ENCODE results near the gene CPD.

CPD gene

DNA sequence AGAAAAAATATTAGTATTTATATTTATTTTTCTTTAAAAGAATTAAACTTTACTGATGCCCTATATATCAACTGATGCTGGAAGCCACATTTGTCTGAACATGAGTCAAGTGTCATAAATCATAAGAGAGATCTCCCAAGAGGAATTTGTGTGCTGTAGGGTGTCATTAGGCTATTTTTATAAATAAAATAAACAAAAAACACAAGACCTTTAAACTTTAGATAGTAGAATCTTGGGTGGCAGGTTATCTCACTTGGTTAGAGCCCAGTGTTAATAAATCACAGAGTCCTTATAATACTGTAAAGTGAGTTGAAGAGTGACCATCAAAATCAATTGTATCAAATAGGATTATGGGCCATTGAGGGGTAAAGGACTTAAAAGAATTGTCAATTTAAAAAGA is 21.3 kb upstream of the CPD start:
- H3K4me1 ChIP-seq (ENCODE audit: control insufficient read depth, insufficient read depth, low read length, unreplicated experiment), result no peaks in the 10 kb centered on the region
- H3K79me2 ChIP-seq (ENCODE audit: control insufficient read depth, insufficient read depth, low read length, unreplicated experiment), result no peaks in the 10 kb centered on the region
- no peaks in the 10 kb centered on the region for H3K27me3 ChIP-seq (ENCODE audit: insufficient read depth, low read length)
- no peak overlapping the region for H3K4me3 ChIP-seq (ENCODE audit: low read depth, low read length)
- H2AFZ ChIP-seq (ENCODE audit: low read length, unreplicated experiment), result no peak overlapping the region
- no peak overlapping the region for H3K27ac ChIP-seq (ENCODE audit: low read depth, low read length)
- no peaks in the 10 kb centered on the region for H3K36me3 ChIP-seq (ENCODE audit: insufficient read depth, low read length)

GRCh38 chr17:30358055-30358760 is 20.5 kb upstream of the CPD start:
- Histone ChIP-seq H3K27ac (ENCODE audit: low read depth, low read length) (no peak overlapping the region), H3K4me1 (ENCODE audit: control insufficient read depth, insufficient read depth, low read length, unreplicated experiment) (no peaks in the 10 kb centered on the region)

DNA sequence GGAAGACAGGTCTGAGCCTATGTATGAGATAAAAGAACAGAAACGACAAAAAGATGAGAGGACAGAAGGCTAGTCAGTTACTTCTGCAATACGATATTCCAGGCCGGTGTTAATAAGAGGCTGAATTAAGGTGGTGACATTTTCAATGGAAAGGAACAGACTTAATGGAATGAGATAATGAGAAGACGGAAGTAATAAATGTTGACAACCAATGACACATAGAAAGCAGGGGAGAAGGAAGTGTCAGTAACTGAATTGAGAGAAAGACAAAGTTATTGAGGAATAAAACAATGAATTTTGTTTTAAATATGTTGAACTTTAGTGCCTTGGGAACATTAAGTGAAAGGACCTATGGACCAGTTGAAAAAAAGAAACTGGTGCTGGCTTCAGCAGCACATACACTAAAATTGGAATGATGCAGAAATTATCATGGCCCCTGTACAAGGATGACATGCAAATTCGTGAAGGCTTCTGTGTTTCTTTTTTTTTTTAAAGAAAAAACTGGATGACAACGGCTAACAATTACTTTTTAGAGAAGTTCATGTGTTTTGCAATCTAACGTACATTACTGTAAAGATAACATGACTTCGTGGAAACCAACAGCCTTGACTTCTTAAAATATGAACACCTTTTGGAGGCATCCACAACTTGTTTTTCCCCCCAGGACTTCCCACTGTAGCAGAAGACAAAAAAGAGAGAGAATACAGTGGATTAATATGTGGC is 18.5 kb upstream of the CPD start:
- no peaks in the 10 kb centered on the region for H3K36me3 ChIP-seq (ENCODE audit: insufficient read depth, low read length)
- H2AFZ ChIP-seq (ENCODE audit: low read length, unreplicated experiment), result no peak overlapping the region
- no peaks in the 10 kb centered on the region for H3K27me3 ChIP-seq (ENCODE audit: insufficient read depth, low read length)
- no peaks in the 10 kb centered on the region for H3K79me2 ChIP-seq (ENCODE audit: control insufficient read depth, insufficient read depth, low read length, unreplicated experiment)
- no peak overlapping the region for H3K27ac ChIP-seq (ENCODE audit: low read depth, low read length)
- H3K4me3 ChIP-seq (ENCODE audit: low read depth, low read length), result no peak overlapping the region
- H3K4me1 ChIP-seq (ENCODE audit: control insufficient read depth, insufficient read depth, low read length, unreplicated experiment), result peaks cover 4% of the 10 kb centered on the region

More at GRCh38 chr17:30358055-30358760, 20.5 kb upstream of the CPD start:
- Histone ChIP-seq H3K79me2 (ENCODE audit: control insufficient read depth, insufficient read depth, low read length, unreplicated experiment) (no peaks in the 10 kb centered on the region), H2AFZ (ENCODE audit: low read length, unreplicated experiment) (no peak overlapping the region), H3K4me3 (ENCODE audit: low read depth, low read length) (no peak overlapping the region), H3K36me3 (ENCODE audit: insufficient read depth, low read length) (no peaks in the 10 kb centered on the region), H3K27me3 (ENCODE audit: insufficient read depth, low read length) (no peaks in the 10 kb centered on the region)

DNA sequence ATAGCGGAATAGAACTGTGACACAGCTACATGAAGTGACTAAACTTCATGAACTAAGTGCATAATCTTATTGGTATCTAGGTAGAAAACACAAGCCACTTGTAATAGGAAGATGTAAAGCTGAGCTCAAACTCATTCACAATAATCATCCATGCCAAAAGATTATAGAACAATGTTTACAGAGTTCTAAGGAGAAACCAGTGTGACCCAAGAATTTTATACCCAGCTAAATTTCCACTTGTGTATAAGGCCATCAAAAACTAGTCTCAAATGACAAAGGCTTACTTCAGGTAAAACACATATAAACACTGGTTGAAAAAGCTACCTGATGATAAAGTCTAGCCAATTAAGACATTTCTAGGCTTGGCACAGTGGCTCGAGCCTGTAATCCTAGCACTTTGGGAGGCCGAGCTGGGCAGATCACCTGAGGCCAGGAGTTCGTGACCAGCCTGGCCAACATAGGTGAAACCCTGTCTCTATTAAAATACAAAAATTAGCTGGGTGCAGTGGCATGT is 16.9 kb upstream of the CPD start:
- Histone ChIP-seq H3K79me2 (ENCODE audit: control insufficient read depth, insufficient read depth, low read length, unreplicated experiment) (no peaks in the 10 kb centered on the region), H3K27me3 (ENCODE audit: insufficient read depth, low read length) (no peaks in the 10 kb centered on the region), H2AFZ (ENCODE audit: low read length, unreplicated experiment) (no peak overlapping the region), H3K4me1 (ENCODE audit: control insufficient read depth, insufficient read depth, low read length, unreplicated experiment) (peaks cover 4% of the 10 kb centered on the region), H3K27ac (ENCODE audit: low read depth, low read length) (no peak overlapping the region), H3K4me3 (ENCODE audit: low read depth, low read length) (no peak overlapping the region), H3K36me3 (ENCODE audit: insufficient read depth, low read length) (no peaks in the 10 kb centered on the region)

DNA sequence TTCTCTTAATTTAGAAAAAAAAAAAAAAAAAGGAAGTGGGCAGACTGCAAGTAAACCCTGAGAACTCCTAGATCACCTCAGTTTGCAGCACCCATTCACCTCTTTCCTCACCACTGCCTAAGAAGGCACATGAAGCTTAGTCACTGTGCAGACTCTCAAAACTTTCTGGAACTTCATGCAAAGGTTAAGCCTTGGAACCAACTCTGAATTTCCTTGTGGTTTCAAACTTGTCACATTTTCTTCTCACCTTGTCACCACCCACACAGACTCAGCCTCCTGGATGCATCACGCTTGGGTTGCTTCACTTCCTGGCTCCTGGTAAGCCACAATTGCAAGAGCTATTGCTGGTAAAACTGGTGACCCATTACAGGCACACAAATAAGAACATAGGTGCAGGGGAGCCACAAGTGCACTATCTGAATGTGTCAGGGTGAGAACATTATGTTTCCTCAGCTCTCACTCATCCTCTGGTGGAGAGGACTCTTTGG is 15.0 kb upstream of the CPD start:
- Histone ChIP-seq H3K36me3 (ENCODE audit: insufficient read depth, low read length) (no peaks in the 10 kb centered on the region), H3K4me3 (ENCODE audit: low read depth, low read length) (no peak overlapping the region), H3K27ac (ENCODE audit: low read depth, low read length) (no peak overlapping the region), H2AFZ (ENCODE audit: low read length, unreplicated experiment) (no peak overlapping the region), H3K79me2 (ENCODE audit: control insufficient read depth, insufficient read depth, low read length, unreplicated experiment) (no peaks in the 10 kb centered on the region), H3K27me3 (ENCODE audit: insufficient read depth, low read length) (no peaks in the 10 kb centered on the region), H3K4me1 (ENCODE audit: control insufficient read depth, insufficient read depth, low read length, unreplicated experiment) (peaks cover 4% of the 10 kb centered on the region)

- Histone ChIP-seq H3K27ac (ENCODE audit: low read depth, low read length) (no peak overlapping the region), H3K79me2 (ENCODE audit: control insufficient read depth, insufficient read depth, low read length, unreplicated experiment) (no peaks in the 10 kb centered on the region), H3K36me3 (ENCODE audit: insufficient read depth, low read length) (no peaks in the 10 kb centered on the region), H2AFZ (ENCODE audit: low read length, unreplicated experiment) (no peak overlapping the region), H3K4me3 (ENCODE audit: low read depth, low read length) (no peak overlapping the region), H3K4me1 (ENCODE audit: control insufficient read depth, insufficient read depth, low read length, unreplicated experiment) (peaks cover 15% of the 10 kb centered on the region), H3K27me3 (ENCODE audit: insufficient read depth, low read length) (no peaks in the 10 kb centered on the region)
Measured at GRCh38 chr17:30366536-30366935, 12.2 kb upstream of the CPD start.

DNA sequence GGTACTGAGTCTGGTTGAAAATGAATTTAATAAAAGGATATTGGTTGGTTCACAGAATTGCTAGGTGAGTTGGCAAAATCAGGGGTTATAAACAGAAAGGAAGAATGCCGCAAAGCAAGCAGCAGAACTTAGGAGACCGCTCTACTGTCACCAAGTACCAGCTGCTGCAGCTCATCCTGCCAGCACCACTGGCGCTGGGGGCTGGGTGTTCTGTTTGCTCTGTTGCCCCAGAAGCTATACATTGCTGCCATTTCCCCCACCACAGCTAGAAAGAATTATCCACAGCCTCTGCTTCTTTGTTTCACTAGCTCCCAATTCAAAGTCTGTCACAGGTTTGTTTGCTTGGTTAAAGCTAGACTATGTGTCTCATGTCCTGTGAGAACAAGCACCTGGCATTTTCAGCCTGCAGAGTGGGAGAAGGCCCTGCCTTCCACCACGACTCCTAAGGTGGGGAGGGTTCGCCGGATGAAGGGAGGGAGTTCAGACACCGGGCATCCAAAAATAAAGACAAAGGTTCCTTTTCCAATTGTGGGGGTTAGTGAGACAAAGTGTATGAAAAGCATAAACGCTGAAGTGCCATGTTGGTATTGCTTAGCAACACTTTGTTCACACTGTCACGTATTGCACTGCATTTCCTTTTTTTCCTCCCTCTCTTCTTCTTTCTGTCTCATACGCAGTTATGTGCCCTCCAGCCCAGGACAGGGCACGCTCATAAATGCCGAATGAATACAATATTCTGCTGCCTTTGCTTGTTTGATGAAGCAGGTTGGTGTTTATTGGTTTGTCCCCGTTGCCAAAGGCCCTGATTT is 9.6 kb upstream of the CPD start:
- Histone ChIP-seq H3K27me3 (ENCODE audit: insufficient read depth, low read length) (no peaks in the 10 kb centered on the region), H3K79me2 (ENCODE audit: control insufficient read depth, insufficient read depth, low read length, unreplicated experiment) (no peaks in the 10 kb centered on the region), H3K4me3 (ENCODE audit: low read depth, low read length) (no peak overlapping the region), H2AFZ (ENCODE audit: low read length, unreplicated experiment) (no peak overlapping the region), H3K36me3 (ENCODE audit: insufficient read depth, low read length) (no peaks in the 10 kb centered on the region), H3K4me1 (ENCODE audit: control insufficient read depth, insufficient read depth, low read length, unreplicated experiment) (peaks cover 19% of the 10 kb centered on the region), H3K27ac (ENCODE audit: low read depth, low read length) (no peak overlapping the region)

GRCh38 chr17:30369995-30370394 is 8.7 kb upstream of the CPD start:
- no peak overlapping the region for H3K4me3 ChIP-seq (ENCODE audit: low read depth, low read length)
- peaks cover 19% of the 10 kb centered on the region for H3K4me1 ChIP-seq (ENCODE audit: control insufficient read depth, insufficient read depth, low read length, unreplicated experiment)
- H3K27me3 ChIP-seq (ENCODE audit: insufficient read depth, low read length), result no peaks in the 10 kb centered on the region
- no peak overlapping the region for H3K27ac ChIP-seq (ENCODE audit: low read depth, low read length)
- H3K36me3 ChIP-seq (ENCODE audit: insufficient read depth, low read length), result no peaks in the 10 kb centered on the region
- H2AFZ ChIP-seq (ENCODE audit: low read length, unreplicated experiment), result no peak overlapping the region
- H3K79me2 ChIP-seq (ENCODE audit: control insufficient read depth, insufficient read depth, low read length, unreplicated experiment), result no peaks in the 10 kb centered on the region

DNA sequence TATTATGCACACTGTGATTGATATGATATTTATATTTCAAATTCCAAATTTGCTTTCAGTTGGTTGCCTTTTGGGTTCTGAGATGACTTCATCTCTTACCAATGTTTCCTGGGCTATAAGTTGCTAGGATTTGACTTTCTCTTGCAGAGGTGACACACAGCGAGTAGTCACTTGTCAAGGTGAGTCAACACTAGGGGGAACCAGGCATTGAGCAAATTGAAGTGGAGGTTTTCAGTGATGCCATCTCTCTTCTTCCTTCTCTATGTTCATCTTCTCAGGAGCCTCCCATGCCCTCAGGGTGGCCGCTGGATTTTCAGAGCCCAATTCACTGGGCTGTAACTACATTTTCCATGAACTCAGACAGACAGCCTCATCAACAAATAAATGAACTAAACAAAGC is 6.0 kb upstream of the CPD start:
- Histone ChIP-seq H3K27ac (ENCODE audit: low read depth, low read length) (no peak overlapping the region), H2AFZ (ENCODE audit: low read length, unreplicated experiment) (no peak overlapping the region), H3K36me3 (ENCODE audit: insufficient read depth, low read length) (no peaks in the 10 kb centered on the region), H3K4me3 (ENCODE audit: low read depth, low read length) (no peak overlapping the region), H3K27me3 (ENCODE audit: insufficient read depth, low read length) (no peaks in the 10 kb centered on the region), H3K4me1 (ENCODE audit: control insufficient read depth, insufficient read depth, low read length, unreplicated experiment) (peaks cover 40% of the 10 kb centered on the region), H3K79me2 (ENCODE audit: control insufficient read depth, insufficient read depth, low read length, unreplicated experiment) (no peaks in the 10 kb centered on the region)

GRCh38 chr17:30375661-30376060 is 3.1 kb upstream of the CPD start:
- no peaks in the 10 kb centered on the region for H3K27me3 ChIP-seq (ENCODE audit: insufficient read depth, low read length)
- no peak overlapping the region for H3K4me3 ChIP-seq (ENCODE audit: low read depth, low read length)
- peaks cover 12% of the 10 kb centered on the region for H3K79me2 ChIP-seq (ENCODE audit: control insufficient read depth, insufficient read depth, low read length, unreplicated experiment)
- H3K4me1 ChIP-seq (ENCODE audit: control insufficient read depth, insufficient read depth, low read length, unreplicated experiment), result peaks cover 36% of the 10 kb centered on the region
- no peaks in the 10 kb centered on the region for H3K36me3 ChIP-seq (ENCODE audit: insufficient read depth, low read length)
- no peak overlapping the region for H3K27ac ChIP-seq (ENCODE audit: low read depth, low read length)
- no peak overlapping the region for H2AFZ ChIP-seq (ENCODE audit: low read length, unreplicated experiment)

Data from ACC112 (cell line).